DOHH2 (cell line): ENCODE data around the gene KLHL28.
A peak's percentile ranks its signal among the peaks of the same experiment; 100 is the strongest.

ENCODE experiments used
- H3F3A ChIP-seq: fragments of 200-600 bp; sonication (generic), shearing (Covaris generic); 2 replicates; pipeline ENCODE4 v1.6.0; 2016; ENCODE audit warnings: antibody characterized with exemption, mild to moderate bottlenecking; ENCODE audit not compliant: control insufficient read depth, insufficient read depth
- H3K27ac ChIP-seq: fragments of 200-600 bp; sonication (generic); 2 replicates; pipeline ENCODE4 v1.5.1; 2014; ENCODE audit warnings: low read depth, mild to moderate bottlenecking, low read length, moderate library complexity
- H3K27me3 ChIP-seq: fragments of 200-600 bp; sonication (generic); 2 replicates; pipeline ENCODE4 v1.6.1; 2014; ENCODE audit warnings: mild to moderate bottlenecking, low read length, mixed read lengths; ENCODE audit not compliant: control insufficient read depth
- H3K36me3 ChIP-seq: fragments of 200-600 bp; sonication (generic); 2 replicates; pipeline ENCODE4 v1.6.1; 2014; ENCODE audit warnings: mild to moderate bottlenecking, low read length, moderate library complexity, mixed read lengths; ENCODE audit not compliant: control insufficient read depth
- H3K4me1 ChIP-seq: fragments of 200-600 bp; sonication (generic); 2 replicates; pipeline ENCODE4 v1.6.1; 2014; ENCODE audit warnings: mild to moderate bottlenecking, low read length, mixed read lengths; ENCODE audit not compliant: control insufficient read depth
- H3K4me2 ChIP-seq: fragments of 200-600 bp; sonication (generic); 2 replicates; pipeline ENCODE4 v1.6.0; 2014; ENCODE audit warnings: mild to moderate bottlenecking, low read length, moderate library complexity
- H3K4me3 ChIP-seq: fragments of 200-600 bp; sonication (generic); 2 replicates; pipeline ENCODE4 v1.5.1; 2014; ENCODE audit warnings: mild to moderate bottlenecking, low read length, mixed read lengths
- H3K79me2 ChIP-seq: fragments of 200-600 bp; sonication (generic); 2 replicates; pipeline ENCODE4 v1.6.1; 2014; ENCODE audit warnings: mild to moderate bottlenecking, low read length, mixed read lengths; ENCODE audit not compliant: control insufficient read depth
- H3K9me2 ChIP-seq: fragments of 200-600 bp; sonication (generic); replicated peaks from 2 replicates; pipeline ENCODE4 v1.6.1; 2014; ENCODE audit warnings: mild to moderate bottlenecking, low read length, mixed read lengths; ENCODE audit not compliant: control insufficient read depth
- H3K9me3 ChIP-seq: fragments of 200-600 bp; sonication (generic); 2 replicates; pipeline ENCODE4 v1.6.1; 2014; ENCODE audit warnings: antibody characterized with exemption, low read length, mixed read lengths; ENCODE audit not compliant: control insufficient read depth, insufficient read depth
- H4K20me1 ChIP-seq: fragments of 200-600 bp; sonication (generic); 2 replicates; pipeline ENCODE4 v1.6.0; 2014; ENCODE audit warnings: low read depth, mild to moderate bottlenecking, antibody characterized with exemption, low read length, moderate library complexity; ENCODE audit not compliant: control insufficient read depth, insufficient read depth
- EZH2phosphoT487 ChIP-seq: fragments of 200-600 bp; sonication (generic); IDR thresholded peaks from 2 replicates; pipeline ENCODE4 v1.6.1; 2017; ENCODE audit warnings: borderline replicate concordance, mild to moderate bottlenecking, antibody characterized with exemption, low read length, moderate library complexity, mixed read lengths
- TF ChIP-seq, protein P1 (sequence below): fragments of 200-600 bp; sonication (generic); IDR thresholded peaks from one replicate; pipeline ENCODE4 v1.5.1; 2014; ENCODE audit warnings: antibody characterized with exemption, mild to moderate bottlenecking, low read depth, low read length; ENCODE audit not compliant: poor library complexity, severe bottlenecking

KLHL28 gene, protein sequence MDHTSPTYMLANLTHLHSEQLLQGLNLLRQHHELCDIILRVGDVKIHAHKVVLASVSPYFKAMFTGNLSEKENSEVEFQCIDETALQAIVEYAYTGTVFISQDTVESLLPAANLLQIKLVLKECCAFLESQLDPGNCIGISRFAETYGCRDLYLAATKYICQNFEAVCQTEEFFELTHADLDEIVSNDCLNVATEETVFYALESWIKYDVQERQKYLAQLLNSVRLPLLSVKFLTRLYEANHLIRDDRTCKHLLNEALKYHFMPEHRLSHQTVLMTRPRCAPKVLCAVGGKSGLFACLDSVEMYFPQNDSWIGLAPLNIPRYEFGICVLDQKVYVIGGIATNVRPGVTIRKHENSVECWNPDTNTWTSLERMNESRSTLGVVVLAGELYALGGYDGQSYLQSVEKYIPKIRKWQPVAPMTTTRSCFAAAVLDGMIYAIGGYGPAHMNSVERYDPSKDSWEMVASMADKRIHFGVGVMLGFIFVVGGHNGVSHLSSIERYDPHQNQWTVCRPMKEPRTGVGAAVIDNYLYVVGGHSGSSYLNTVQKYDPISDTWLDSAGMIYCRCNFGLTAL

DNA sequence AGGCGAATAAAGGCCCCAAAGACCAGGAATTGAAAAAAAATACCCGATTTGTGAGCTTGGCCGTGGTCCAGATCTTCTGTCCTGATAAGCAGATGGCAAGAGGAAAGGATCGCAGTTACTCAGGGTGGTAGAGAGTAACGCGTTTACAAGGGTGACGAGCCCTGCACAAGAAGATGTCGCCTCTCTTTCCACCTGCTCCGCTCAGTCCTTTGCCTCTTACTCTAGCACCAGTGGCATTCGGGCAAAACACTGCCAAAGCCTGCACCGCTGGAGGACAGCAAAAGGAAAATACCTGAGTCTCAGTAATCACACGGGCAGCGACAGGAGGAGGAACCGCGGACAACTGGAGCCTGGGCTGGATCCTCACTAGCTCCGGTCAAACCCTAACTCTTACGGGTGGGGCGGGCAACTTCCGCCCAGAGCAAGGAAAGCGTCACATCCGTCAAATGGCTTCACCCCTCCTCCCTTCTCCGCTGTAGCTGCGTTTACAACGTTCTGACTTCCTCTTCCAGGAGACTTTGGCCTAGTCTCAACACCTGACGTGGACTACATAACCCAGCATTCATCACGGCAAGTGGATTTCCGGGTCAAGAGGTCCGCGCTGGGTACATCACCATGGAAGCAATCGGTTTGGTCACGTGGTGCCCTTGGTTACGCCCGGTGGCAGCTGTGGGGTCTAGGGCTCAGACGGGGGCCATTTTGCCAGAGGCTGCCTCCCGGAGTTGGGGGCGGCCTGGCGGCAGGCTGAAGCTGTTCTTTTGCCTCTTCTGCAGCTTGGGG is at the start of gene KLHL28, which contains the start of gene TOGARAM1:
Gene KLHL28 (minus strand): TSS at position 394 of the 780 bp plus-strand sequence. CDS start 16,019 bp downstream, outside the sequence.
Gene TOGARAM1 (plus strand): TSS at position 637 of the 780 bp plus-strand sequence. CDS start 232 bp downstream, outside the sequence.
- Histone ChIP-seq H3F3A (no peaks in the 10 kb centered on the region), H3K4me2 (peak within 1 kb of the TSS; percentile 81), H3K9me3 (no peaks in the 10 kb centered on the region), H4K20me1 (peaks cover 2% of the 10 kb centered on the region; the same call in 1 of the 2 replicates), H3K4me1 (peaks cover 26% of the 10 kb centered on the region), H3K4me3 (peak within 1 kb of the TSS; percentile 96), H3K9me2 (no peaks in the 10 kb centered on the region), H3K27me3 (no peaks in the 10 kb centered on the region), H3K36me3 (peaks cover 10% of the 10 kb centered on the region), H3K27ac (peak within 1 kb of the TSS; percentile 65), H3K79me2 (peaks cover 96% of the 10 kb centered on the region)
- no peak for TF ChIP-seq EZH2phosphoT487
- TF ChIP-seq, protein P1, sequence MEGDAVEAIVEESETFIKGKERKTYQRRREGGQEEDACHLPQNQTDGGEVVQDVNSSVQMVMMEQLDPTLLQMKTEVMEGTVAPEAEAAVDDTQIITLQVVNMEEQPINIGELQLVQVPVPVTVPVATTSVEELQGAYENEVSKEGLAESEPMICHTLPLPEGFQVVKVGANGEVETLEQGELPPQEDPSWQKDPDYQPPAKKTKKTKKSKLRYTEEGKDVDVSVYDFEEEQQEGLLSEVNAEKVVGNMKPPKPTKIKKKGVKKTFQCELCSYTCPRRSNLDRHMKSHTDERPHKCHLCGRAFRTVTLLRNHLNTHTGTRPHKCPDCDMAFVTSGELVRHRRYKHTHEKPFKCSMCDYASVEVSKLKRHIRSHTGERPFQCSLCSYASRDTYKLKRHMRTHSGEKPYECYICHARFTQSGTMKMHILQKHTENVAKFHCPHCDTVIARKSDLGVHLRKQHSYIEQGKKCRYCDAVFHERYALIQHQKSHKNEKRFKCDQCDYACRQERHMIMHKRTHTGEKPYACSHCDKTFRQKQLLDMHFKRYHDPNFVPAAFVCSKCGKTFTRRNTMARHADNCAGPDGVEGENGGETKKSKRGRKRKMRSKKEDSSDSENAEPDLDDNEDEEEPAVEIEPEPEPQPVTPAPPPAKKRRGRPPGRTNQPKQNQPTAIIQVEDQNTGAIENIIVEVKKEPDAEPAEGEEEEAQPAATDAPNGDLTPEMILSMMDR, result no peak

DNA sequence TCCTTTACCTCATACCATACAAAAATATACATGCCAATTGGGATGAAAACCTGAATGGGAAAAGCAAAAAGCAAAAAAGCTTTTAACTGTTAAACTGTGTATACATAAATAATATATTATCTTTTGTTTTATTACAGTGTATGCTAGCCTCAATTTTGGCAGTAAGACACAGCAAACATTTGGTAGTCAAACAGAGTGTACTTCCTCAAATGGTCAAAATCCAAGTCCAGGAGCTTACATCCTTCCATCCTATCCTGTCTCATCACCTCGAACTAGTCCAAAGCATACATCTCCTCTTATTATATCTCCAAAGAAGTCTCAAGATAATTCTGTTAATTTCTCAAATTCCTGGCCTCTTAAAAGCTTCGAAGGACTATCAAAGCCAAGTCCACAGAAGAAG is 42.2 kb upstream of the KLHL28 start:
- no peaks in the 10 kb centered on the region for H3K9me3 ChIP-seq
- H3K9me2 ChIP-seq, result no peaks in the 10 kb centered on the region
- 0 out of 2 replicates have a peak, but pooled peaks cover 3% of the 10 kb centered on the region for H3F3A ChIP-seq
- H3K4me1 ChIP-seq, result no peaks in the 10 kb centered on the region
- peaks cover 3% of the 10 kb centered on the region for H3K36me3 ChIP-seq
- H3K4me2 ChIP-seq, result no peak overlapping the region
- H3K27me3 ChIP-seq, result no peaks in the 10 kb centered on the region
- H4K20me1 ChIP-seq, result no peaks in the 10 kb centered on the region
- TF ChIP-seq, protein P1, result no peak
- no peak for TF ChIP-seq EZH2phosphoT487
- H3K79me2 ChIP-seq, result no peaks in the 10 kb centered on the region
- H3K4me3 ChIP-seq, result no peak overlapping the region
- H3K27ac ChIP-seq, result no peak overlapping the region

DNA sequence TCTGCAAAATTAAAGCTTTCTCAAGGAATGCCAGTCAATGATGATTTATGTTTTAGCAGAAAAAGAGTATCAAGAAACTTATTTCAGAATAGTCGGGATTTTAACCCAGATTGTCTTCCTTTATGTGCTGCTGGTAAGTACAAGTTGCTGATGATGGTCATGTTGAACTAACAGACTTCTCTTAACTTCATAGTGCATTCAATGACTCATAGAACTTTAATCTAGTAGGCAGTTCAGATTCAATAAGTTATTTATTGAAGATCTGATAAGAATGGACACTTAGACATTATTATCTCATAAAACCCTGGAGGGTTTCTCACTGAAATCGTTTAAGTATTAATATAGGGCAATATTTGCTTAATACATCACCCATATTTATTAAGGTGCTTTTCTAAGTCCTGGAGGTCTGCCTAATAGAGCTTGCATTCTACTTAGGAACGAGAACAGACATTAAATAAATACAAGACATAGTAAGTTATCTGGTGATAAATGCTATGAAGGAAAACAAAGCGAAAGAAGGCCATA is 34.1 kb upstream of the KLHL28 start:
- H4K20me1 ChIP-seq, result no peaks in the 10 kb centered on the region

More for the DNA sequence above, 34.1 kb upstream of the KLHL28 start:
- Histone ChIP-seq H3K4me2 (no peak overlapping the region), H3F3A (no peaks in the 10 kb centered on the region), H3K4me3 (no peak overlapping the region), H3K9me2 (no peaks in the 10 kb centered on the region), H3K4me1 (no peaks in the 10 kb centered on the region), H3K9me3 (no peaks in the 10 kb centered on the region), H3K27me3 (no peaks in the 10 kb centered on the region), H3K36me3 (peaks cover 4% of the 10 kb centered on the region), H3K79me2 (peaks cover 2% of the 10 kb centered on the region; the same call in 1 of the 2 replicates), H3K27ac (no peak overlapping the region)
- no peak for TF ChIP-seq EZH2phosphoT487
- TF ChIP-seq, protein P1, result no peak
